GM21423 (cell line): Measurements from ENCODE around the gene GLO1.
"Not testable (repeated sequence)": the region's sequence is repeated elsewhere in the genome, so short reads cannot be mapped to it uniquely, and the experiment has no call there.

Source experiments
- ATAC-seq: cut with Tn5 transposase; IDR thresholded peaks from one replicate; pipeline ENCODE4 v1.9.1; 2021; ENCODE audit warnings: mild to moderate bottlenecking, moderate library complexity; ENCODE audit not compliant: unreplicated experiment

GLO1 gene

GRCh38 chr6:38708496-38708895 lies 5.6 kb upstream of the GLO1 start:
- no peak for ATAC-seq

GRCh38 chr6:38705924-38706323 lies 3.0 kb upstream of the GLO1 start:
- ATAC-seq: no peak

- no peak for ATAC-seq
These were observed 1.1 kb upstream of the GLO1 start for GRCh38 chr6:38703949-38704590.

GRCh38 chr6:38701551-38701950 lies 1.4 kb downstream of the GLO1 start:
- no peak for ATAC-seq

DNA sequence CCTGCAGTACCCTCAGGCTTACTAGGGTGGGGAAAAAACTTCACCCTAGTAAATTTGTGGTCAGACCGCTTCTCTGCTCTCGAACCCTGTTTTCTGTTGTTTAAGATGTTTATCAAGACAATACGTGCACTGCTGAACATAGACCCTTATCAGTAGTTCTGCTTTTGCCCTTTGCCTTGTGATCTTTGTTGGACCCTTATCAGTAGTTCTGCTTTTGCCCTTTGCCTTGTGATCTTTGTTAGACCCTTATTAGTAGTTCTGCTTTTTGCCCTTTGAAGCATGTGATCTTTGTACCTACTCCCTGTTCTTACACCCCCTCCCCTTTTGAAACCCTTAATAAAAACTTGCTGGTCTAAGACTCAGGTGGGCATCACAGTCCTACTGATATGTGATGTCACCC lies 3.2 kb downstream of the GLO1 start:
- ATAC-seq: not testable (repeated sequence)

DNA sequence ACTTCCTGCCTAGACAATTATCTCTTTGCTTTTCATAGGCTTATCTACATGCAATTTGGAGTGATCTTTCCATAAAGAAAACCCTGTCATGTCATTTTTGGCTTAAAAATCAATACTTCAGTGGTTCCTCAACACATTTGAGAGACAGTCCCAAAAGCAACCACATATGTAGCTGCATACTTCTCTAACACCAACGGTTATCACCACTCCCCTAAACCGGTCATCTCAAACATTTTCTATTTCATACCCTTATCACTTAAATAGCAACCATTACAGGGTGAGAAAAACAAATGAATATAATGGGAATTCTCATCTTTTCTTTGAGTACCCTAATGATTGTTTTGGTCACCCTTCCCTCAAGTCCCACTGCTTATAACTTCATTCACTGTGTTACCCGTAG lies 5.1 kb downstream of the GLO1 start:
- no peak for ATAC-seq

DNA sequence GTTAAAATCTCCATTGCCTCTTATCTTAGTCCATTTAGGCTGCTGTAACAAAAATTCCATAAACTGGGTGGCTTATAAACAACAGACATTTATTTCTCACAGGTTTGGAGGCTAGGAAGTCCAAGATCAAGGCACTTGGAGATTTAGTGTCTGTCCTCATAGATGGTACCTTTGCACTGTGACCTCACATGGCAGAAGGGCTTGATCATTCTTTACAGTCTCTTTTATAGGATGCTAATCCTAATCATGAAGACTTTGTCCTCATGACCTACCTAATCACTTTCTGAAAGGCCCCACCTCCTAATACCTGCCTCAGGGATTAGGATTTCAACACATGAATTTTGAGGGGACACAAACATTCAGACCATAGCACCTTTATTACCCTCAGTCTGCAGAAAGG lies 6.6 kb downstream of the GLO1 start:
- no peak for ATAC-seq

GRCh38 chr6:38695933-38696332 lies 7.0 kb downstream of the GLO1 start:
- ATAC-seq: no peak

- no peak for ATAC-seq
These were observed 7.6 kb downstream of the GLO1 start for GRCh38 chr6:38695227-38695900.

DNA sequence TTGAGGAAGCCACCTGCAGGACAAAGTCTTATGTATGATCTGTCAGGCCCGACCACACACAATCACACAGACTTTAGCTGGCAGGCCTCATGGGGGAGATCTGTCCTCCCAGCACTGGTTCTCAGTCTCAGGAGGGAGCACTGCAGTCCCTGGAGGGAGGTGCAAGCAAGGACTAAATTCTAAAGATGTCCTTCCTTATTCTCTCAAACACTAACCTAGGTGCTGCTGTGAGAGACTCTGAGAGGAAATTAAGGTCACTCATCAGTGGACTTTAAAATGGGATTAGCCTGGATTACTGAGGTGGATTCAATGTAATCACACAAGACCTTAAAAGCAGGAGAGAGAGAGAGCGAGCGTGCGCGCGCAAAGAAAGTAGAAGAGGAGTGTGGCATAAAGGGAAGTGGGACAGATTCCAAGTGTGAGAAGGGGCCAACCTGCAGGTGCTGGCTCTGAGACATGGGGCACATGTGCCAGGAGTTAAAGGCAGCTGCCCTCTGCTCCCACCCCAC lies 14.3 kb downstream of the GLO1 start:
- ATAC-seq: peak; percentile 72

DNA sequence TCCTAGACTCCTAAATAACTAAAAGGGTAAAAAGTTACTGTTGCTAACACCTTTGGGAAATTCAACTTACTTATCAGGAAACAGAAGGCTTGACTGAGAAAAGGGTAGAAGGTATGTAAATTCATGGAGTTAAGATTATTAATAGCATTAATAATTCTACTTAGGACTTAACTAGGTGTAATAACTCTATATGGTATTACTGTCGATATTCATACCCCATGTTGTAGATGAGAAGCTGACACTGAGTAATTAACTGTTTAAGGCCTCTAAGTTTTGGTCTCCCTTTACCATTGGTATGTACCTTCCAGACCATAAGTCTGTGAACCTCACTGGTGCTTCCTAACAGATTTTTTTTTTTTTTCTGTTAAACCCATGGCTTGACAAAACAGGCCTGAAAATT lies 15.4 kb downstream of the GLO1 start:
- ATAC-seq: no peak

GRCh38 chr6:38687043-38687353 lies 15.9 kb downstream of the GLO1 start:
- ATAC-seq: no peak

- ATAC-seq: no peak
These were observed 16.5 kb downstream of the GLO1 start for GRCh38 chr6:38686270-38687042.

- no peak for ATAC-seq
These were observed 18.0 kb downstream of the GLO1 start for GRCh38 chr6:38684904-38685303.

DNA sequence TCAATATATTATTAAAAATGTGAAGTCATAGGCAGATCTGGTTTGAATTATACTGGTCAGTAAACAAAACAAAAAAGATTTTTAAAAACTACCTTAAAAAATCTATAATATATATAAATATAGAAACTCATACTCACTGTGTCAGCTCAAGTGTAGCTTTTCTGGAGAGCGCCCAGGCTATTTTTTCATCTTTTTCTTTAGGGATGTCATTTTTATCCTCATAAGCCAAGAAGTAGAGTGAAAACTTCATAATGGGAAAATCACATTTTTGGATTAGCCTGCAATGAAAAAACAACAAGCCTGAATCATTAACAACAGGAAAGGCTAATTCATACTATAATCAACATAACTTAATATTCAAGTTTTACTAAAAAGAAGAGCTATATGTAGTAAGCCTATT lies 18.7 kb downstream of the GLO1 start:
- no peak for ATAC-seq

- no peak for ATAC-seq
These were observed 21.1 kb downstream of the GLO1 start for GRCh38 chr6:38681850-38682249.

DNA sequence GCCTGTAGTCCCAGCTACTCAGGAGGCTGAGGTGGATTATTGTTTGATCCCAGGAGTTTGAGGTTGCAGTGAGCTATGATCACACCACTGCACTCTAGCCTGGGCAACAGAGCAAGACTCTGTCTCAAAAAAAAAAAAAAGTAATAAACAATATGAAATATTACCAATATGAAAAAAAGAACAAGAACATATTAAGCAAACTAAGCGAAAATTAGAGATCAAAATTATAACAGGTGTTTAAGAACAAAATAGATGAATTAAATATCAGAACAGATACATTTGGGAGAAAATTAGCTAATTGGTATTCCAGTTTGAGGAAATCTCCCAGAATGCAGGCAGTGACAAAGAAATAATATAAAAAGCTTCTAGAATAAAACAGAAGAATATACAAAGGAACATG lies 23.3 kb downstream of the GLO1 start:
- no peak for ATAC-seq

GRCh38 chr6:38678178-38678760 lies 24.7 kb downstream of the GLO1 start:
- no peak for ATAC-seq

GRCh38 chr6:38676974-38677544 lies 25.9 kb downstream of the GLO1 start:
- peak; percentile 11 for ATAC-seq

GRCh38 chr6:38676236-38676973 lies 26.5 kb downstream of the GLO1 start:
- ATAC-seq: peak; percentile 25
